Cardiac septum (tissue), 1 donor: ENCODE results near the gene MEOX2. TPM values are rescaled to one million over a fixed set of nuclear protein-coding genes. Genes with fewer than 3 reads are reported as not detected.

Experiments used
- DNase-seq: peaks from one replicate; pipeline ENCODE4 v3.0.0-alpha.2; 2020; ENCODE audit warnings: low spot score
- intact Hi-C: fragments of 100-400 bp; cut with DNase I; formaldehyde crosslinking; loops from one replicate; pipeline ENCODE4 v1.14.0; 2022
- long read RNA-seq: library from polyadenylated mRNA; unstranded; transcript quantifications from one replicate; pipeline ENCODE4 v2.0.0, GENCODE V29; 2021
- total RNA-seq: library from RNA; stranded (reverse); fragmentation: NEBNext Ultra II Directional; extraction: Animal tissue kit (Norgen Biotek cat#: 25700); gene quantifications from one replicate; pipeline ENCODE4 v1.2.1, GENCODE V29; 2021
- donor health status: DM: no; HTN: no; CAD: no.

Gene MEOX2
- 6.9 TPM for total RNA-seq
- long read RNA-seq, transcript MEOX2-201 (3 exons, 2,500 nt) = major isoform, 7 of 9 reads
- long read RNA-seq, partial matches to known transcripts = 0 of 9 reads
- long read RNA-seq, other reads (novel, unspliced or antisense) = 2 of 9 reads

- intact Hi-C loops = loop anchor here (2.0 to 5.0 kb wide), 2 partner anchors 151 to 380 kb away; no protein-coding TSS in a partner anchor
- peak; percentile 88 for DNase-seq
These were observed at the start of gene MEOX2 for GRCh38 chr7:15686295-15686956. Gene MEOX2, minus strand, starts transcription at chr7:15686683. Its CDS starts 281 bp downstream, at chr7:15686402.

DNA sequence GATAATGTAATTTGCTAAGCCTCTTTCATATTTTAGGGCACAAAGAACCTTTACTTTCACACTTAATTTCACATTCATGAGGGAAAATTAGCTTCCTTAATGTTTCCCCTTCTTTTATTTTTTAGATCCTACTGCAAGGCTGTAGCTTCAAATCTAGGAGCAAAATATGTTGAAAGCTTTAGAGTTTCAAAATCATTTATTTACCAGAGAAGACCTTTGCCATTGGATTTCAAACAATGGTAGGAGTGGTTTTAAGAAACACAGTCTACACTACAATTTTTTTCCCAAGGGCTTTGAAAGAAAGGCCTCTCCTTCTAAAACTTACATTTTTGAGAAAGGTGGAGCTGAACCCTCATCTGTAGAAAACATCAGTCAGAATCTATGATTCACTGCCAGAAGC lies 43.3 kb upstream of the MEOX2 start:
- DNase-seq = no peak
- intact Hi-C loops = loop anchor here (10.0 kb wide), 1 partner anchor 405 kb away; no protein-coding TSS in a partner anchor

GRCh38 chr7:15725051-15725450 lies 38.6 kb upstream of the MEOX2 start:
- intact Hi-C loops = loop anchor here (10.0 kb wide), 1 partner anchor 400 kb away; no protein-coding TSS in a partner anchor
- no peak for DNase-seq

GRCh38 chr7:15723841-15724240 lies 37.4 kb upstream of the MEOX2 start:
- DNase-seq = no peak

GRCh38 chr7:15720849-15721471 lies 34.5 kb upstream of the MEOX2 start:
- no peak for DNase-seq
- intact Hi-C loops = loop anchor here (10.0 kb wide), 1 partner anchor 396 kb away; no protein-coding TSS in a partner anchor

More at GRCh38 chr7:15723841-15724240, 37.4 kb upstream of the MEOX2 start:
- intact Hi-C loops = loop anchor here (10.0 kb wide), 1 partner anchor 399 kb away; no protein-coding TSS in a partner anchor

- intact Hi-C loops = no loop called here
- no peak for DNase-seq
These were observed 32.8 kb upstream of the MEOX2 start for GRCh38 chr7:15719311-15719710.

DNA sequence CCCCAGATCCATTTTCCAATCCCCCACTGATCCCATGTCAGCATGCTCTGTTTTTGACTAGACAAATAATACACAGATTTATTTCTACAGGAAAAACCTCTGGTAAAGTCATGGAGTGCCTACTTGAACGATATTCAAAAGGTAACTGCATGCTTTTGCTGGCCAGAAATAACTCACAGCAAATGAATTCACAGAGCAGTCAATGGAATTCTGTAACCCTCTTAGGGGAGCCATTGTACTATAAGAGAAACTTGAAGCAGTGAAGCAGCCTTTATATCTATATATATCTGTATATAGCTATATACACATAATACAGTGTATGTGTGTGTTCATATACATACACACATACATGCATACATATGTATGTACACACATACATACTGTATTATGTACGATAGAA lies 29.0 kb upstream of the MEOX2 start:
- no peak for DNase-seq
- intact Hi-C loops = no loop called here

DNA sequence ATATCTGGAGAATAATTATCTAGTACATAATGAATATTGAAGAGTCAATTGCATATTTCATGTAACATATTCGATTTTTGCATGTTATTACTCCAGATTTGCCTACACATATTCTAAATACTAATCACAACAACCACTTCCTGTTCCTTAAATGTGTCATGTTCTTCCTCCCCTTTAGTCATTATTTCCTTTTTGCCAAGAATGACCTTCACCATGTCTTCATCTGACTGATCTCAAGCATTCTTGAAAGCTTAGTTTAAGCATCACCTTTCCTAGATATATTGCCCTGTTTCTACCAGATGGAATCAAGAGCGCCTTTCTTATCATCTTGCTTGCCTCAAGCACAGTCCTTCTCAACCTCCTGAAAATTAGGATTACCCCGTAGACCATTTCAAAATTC lies 23.5 kb upstream of the MEOX2 start:
- no peak for DNase-seq
- intact Hi-C loops = no loop called here

DNA sequence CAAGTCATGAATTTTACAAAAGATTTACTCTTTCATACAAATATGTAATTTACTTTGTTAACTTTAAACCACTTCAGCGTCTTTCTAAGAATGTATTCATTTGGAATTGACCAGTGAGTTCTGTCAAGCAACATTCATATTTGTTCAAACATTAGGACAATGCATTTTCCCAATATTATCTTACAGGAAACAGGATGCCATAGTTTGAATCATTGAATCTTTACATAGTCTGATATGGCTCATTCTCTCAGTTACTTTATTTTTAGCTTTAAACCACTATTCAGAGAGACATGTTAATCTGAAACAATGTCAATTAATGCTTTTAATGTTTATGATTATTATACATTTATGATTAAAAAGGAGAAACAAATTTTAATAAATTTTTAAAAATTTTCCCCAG lies 21.1 kb upstream of the MEOX2 start:
- no peak for DNase-seq
- intact Hi-C loops = no loop called here

DNA sequence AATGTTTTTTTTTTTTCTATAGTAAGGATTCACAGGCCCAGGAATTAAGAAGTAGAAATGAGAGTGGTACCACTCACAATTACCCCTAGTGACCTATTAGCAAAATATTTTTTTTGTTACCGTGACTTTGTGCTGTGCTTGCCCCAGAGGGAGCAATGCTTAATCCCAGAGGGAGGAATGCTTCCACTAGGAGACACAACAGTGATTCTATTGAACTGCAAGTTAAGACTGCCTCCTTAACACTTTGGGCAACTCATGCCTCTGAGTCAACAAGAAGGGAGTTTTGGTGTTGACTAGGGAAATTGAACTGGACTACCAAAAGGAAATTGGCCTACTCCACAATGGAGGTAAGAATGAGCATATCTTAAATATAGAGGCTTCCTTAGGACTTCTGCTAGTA lies 17.2 kb upstream of the MEOX2 start:
- no peak for DNase-seq
- intact Hi-C loops = no loop called here

DNA sequence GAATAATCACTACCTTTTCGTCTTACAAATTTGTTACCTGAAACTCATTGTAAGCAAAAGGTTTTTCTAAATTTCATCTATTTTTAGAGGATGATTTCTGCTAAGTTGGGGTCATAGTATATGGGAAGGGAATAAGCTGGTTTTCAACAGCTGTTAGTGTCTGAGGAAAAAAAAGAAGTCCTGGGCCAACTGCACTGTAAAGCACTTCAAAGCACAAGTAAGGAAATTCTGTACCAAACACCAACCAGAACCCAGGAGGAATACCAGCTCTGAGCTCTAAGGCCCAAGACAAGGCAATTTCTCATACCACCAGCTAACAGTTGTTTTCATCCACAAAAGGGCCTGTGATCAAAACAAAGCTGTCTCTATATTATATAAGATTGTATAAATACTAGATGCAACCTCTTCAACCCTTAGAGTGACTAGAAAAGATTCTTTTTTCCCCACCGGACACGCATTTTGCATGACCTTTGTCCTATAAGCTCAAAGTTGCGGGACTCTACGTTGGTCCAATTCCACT lies 6.1 kb upstream of the MEOX2 start:
- DNase-seq = no peak
- intact Hi-C loops = no loop called here

- intact Hi-C loops = loop anchor here (5.0 kb wide), 1 partner anchor 148 kb away; no protein-coding TSS in a partner anchor
- no peak for DNase-seq
These were observed 2.4 kb upstream of the MEOX2 start for GRCh38 chr7:15688911-15689310.

GRCh38 chr7:15688279-15688626 lies 1.8 kb upstream of the MEOX2 start:
- intact Hi-C loops = loop anchor here (5.0 kb wide), 1 partner anchor 149 kb away; no protein-coding TSS in a partner anchor
- no peak for DNase-seq

GRCh38 chr7:15687546-15688278 lies 1.2 kb upstream of the MEOX2 start:
- DNase-seq = no peak
- intact Hi-C loops = loop anchor here (2.0 to 5.0 kb wide), 2 partner anchors 150 to 379 kb away; no protein-coding TSS in a partner anchor

DNA sequence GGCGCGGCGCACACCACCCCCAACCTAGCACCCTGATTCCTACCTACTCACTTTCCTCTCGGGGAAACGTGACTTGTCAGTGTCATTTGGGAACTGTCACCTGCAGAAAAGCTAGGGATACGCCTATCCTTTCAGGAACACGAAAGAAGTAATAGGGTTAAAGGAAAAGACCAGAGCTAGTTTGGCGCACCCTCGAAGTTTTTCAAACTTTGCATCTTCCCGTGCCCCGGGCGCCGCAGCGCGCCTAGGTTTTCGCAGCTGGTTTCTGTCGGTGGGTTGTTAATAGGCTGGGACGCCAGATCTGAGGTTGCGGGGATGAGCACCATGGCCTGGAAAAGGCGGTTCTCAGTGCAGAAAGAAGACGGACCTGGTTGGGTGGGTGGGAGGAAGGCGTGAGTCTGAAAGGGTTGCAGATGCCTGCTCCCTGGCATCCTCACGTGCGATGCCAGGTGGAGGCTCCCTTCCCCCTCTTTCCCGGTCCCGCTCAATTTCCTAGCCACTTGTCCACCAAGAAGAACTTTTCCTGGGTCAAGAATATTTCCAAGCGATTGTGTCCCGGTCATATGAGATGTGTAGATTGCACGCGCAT lies 568 bp upstream of the MEOX2 start:
- no peak for DNase-seq
- intact Hi-C loops = loop anchor here (2.0 to 5.0 kb wide), 2 partner anchors 150 to 380 kb away; no protein-coding TSS in a partner anchor

DNA sequence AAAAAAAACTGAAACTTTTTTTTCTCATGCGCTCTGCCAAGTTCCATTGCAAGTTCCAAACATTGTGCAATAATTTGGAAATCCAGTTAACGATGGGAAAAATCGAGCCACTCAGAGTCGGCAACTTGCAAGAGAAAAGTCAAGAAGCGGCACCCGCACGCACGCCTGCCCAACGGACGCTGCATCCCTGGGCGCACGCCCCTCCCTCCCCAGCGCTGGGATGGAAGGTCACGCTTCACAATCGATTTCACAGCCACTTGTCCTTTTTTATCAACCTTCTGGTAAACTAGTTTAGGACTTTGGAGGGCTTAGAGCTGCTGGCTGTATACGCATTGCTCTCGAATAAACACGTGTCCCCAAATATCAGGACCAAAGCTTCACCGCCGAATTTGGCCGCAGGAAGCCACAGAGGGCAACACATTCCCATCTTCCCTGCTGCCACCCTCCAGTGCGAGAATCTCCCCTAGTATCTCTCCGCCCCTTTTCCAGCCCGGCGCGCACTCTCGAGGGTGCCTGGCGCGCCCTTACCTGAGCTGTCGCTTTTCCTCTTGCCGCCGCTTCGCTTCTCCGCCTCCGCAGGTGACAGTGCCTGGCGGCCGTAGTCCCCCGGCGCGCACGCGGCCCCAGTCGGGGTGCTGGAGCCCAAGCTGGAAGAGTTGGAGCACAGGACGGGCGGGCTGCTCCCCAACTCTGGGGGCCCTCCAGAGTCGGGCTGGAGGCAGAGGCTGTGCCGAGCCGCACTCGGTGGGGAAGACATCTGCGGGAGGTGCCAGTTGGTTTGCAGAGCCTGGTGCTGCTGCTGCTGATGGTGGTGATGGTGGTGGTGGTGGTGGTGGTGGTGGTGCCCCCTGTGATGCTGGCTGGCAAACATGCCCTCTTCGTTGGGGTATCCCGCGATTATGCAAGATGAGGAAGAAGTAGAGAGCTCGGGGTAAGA lies 857 bp downstream of the MEOX2 start:
- intact Hi-C loops = loop anchor here (2.0 to 5.0 kb wide), 3 partner anchors 129 to 381 kb away; no protein-coding TSS in a partner anchor
- DNase-seq = no peak

- DNase-seq = no peak
- intact Hi-C loops = loop anchor here (2.0 to 5.0 kb wide), 2 partner anchors 128 to 152 kb away; no protein-coding TSS in a partner anchor
These were observed 1.6 kb downstream of the MEOX2 start for GRCh38 chr7:15684871-15685270.
